ENCODE results near the gene CDK8.

CDK8 gene

GRCh38 chr13:26323127-26323526 is 69.2 kb downstream of the CDK8 start:
- no peaks in the 10 kb centered on the region for H3K36me3 ChIP-seq (ENCODE audit: insufficient read depth, low read depth, low read length)
- H3K27me3 ChIP-seq (ENCODE audit: insufficient read depth, low read length), result no peaks in the 10 kb centered on the region
- no peaks in the 10 kb centered on the region for H3K9me3 ChIP-seq (ENCODE audit: insufficient read depth, low read depth, low read length)
- 0 out of 2 replicates have a peak, but pooled peaks cover 2% of the 10 kb centered on the region for H3K4me1 ChIP-seq (ENCODE audit: insufficient read depth, low read length)
- H3K27ac ChIP-seq (ENCODE audit: low read length), result no peak overlapping the region
- no peak overlapping the region for H3K9ac ChIP-seq (ENCODE audit: low read depth, low read length)
- no peak overlapping the region for H3K4me3 ChIP-seq (ENCODE audit: low read length)

- Histone ChIP-seq H3K27me3 (ENCODE audit: insufficient read depth, low read length) (no peaks in the 10 kb centered on the region), H3K36me3 (ENCODE audit: insufficient read depth, low read depth, low read length) (no peaks in the 10 kb centered on the region), H3K27ac (ENCODE audit: low read length) (no peak overlapping the region), H3K4me1 (ENCODE audit: insufficient read depth, low read length) (0 out of 2 replicates have a peak, but pooled peaks cover 2% of the 10 kb centered on the region), H3K9ac (ENCODE audit: low read depth, low read length) (no peak overlapping the region), H3K4me3 (ENCODE audit: low read length) (no peak overlapping the region), H3K9me3 (ENCODE audit: insufficient read depth, low read depth, low read length) (no peaks in the 10 kb centered on the region)
Observed at GRCh38 chr13:26323764-26324163, 69.8 kb downstream of the CDK8 start.

DNA sequence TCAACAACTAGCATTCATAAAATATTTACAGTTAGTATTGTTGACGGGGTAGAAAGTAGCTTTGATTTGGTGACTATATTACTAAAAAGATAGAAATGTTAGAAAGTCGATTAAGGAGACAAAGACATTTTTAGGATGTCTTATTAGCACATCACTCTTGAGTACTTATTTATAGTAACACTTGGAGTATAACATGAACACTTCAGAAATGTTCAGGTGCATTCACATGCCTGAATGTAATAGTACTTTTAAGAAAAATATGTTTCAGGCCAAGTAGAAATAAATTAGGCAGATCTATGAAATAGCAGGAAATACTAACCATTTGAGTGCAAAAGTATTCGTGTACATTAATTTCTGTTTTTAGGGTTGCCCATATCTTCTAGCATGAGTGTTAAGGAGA is 70.4 kb downstream of the CDK8 start:
- Histone ChIP-seq H3K27ac (ENCODE audit: low read length) (no peak overlapping the region), H3K36me3 (ENCODE audit: insufficient read depth, low read depth, low read length) (no peaks in the 10 kb centered on the region), H3K9me3 (ENCODE audit: insufficient read depth, low read depth, low read length) (no peaks in the 10 kb centered on the region), H3K27me3 (ENCODE audit: insufficient read depth, low read length) (no peaks in the 10 kb centered on the region), H3K4me1 (ENCODE audit: insufficient read depth, low read length) (0 out of 2 replicates have a peak, but pooled peaks cover 2% of the 10 kb centered on the region), H3K4me3 (ENCODE audit: low read length) (no peak overlapping the region), H3K9ac (ENCODE audit: low read depth, low read length) (no peak overlapping the region)

DNA sequence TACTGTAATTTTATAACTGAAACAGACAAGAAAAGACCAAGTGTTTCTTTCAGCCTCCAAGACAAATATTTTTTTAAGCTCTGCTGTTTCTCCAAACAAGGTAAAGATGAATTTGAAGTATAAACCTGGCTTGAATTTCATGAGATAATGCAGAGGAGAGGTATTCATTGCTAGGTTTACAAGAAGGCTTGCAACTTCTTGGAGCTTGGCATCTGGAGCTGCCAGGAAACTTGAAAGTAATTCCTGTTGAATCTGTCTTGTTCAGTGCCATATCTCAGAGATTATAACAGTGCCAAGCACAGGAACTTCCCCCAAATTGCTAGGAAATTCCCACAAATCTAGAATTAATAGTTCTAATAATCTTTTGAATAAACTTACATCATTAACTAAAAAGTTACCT is 70.9 kb downstream of the CDK8 start:
- Histone ChIP-seq H3K27ac (ENCODE audit: low read length) (no peak overlapping the region), H3K27me3 (ENCODE audit: insufficient read depth, low read length) (no peaks in the 10 kb centered on the region), H3K36me3 (ENCODE audit: insufficient read depth, low read depth, low read length) (no peaks in the 10 kb centered on the region), H3K9me3 (ENCODE audit: insufficient read depth, low read depth, low read length) (no peaks in the 10 kb centered on the region), H3K9ac (ENCODE audit: low read depth, low read length) (no peak overlapping the region), H3K4me1 (ENCODE audit: insufficient read depth, low read length) (0 out of 2 replicates have a peak, but pooled peaks cover 2% of the 10 kb centered on the region), H3K4me3 (ENCODE audit: low read length) (no peak overlapping the region)

- Histone ChIP-seq H3K36me3 (ENCODE audit: insufficient read depth, low read depth, low read length) (no peaks in the 10 kb centered on the region), H3K4me3 (ENCODE audit: low read length) (no peak overlapping the region), H3K27me3 (ENCODE audit: insufficient read depth, low read length) (no peaks in the 10 kb centered on the region), H3K9ac (ENCODE audit: low read depth, low read length) (no peak overlapping the region), H3K27ac (ENCODE audit: low read length) (no peak overlapping the region), H3K9me3 (ENCODE audit: insufficient read depth, low read depth, low read length) (no peaks in the 10 kb centered on the region), H3K4me1 (ENCODE audit: insufficient read depth, low read length) (peaks cover 6% of the 10 kb centered on the region)
Observed at GRCh38 chr13:26325876-26326275, 71.9 kb downstream of the CDK8 start.

DNA sequence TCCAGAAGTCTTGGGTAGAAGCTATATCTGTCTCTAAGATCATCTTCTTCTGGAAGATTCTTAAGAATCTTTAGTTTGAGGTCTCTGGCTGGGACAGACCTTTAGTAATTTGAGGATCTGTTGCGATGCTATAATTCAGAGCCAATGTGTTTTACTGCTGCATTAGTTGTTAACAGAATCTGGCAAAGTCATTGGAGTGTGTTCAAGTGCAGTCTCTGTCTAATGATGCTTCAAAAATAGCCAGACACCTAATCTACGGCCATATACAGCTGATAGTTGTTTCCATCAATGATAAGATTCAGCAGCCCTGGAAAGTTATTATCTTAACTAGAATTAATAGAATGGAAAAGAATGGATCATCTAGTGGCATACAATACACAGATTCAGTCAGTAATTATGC is 72.6 kb downstream of the CDK8 start:
- Histone ChIP-seq H3K36me3 (ENCODE audit: insufficient read depth, low read depth, low read length) (no peaks in the 10 kb centered on the region), H3K27ac (ENCODE audit: low read length) (no peak overlapping the region), H3K9ac (ENCODE audit: low read depth, low read length) (no peak overlapping the region), H3K4me1 (ENCODE audit: insufficient read depth, low read length) (peaks cover 8% of the 10 kb centered on the region), H3K4me3 (ENCODE audit: low read length) (no peak overlapping the region), H3K27me3 (ENCODE audit: insufficient read depth, low read length) (no peaks in the 10 kb centered on the region), H3K9me3 (ENCODE audit: insufficient read depth, low read depth, low read length) (no peaks in the 10 kb centered on the region)

- no peak overlapping the region for H3K27ac ChIP-seq (ENCODE audit: low read length)
- H3K9me3 ChIP-seq (ENCODE audit: insufficient read depth, low read depth, low read length), result no peaks in the 10 kb centered on the region
- H3K27me3 ChIP-seq (ENCODE audit: insufficient read depth, low read length), result no peaks in the 10 kb centered on the region
- H3K9ac ChIP-seq (ENCODE audit: low read depth, low read length), result no peak overlapping the region
- peaks cover 8% of the 10 kb centered on the region for H3K4me1 ChIP-seq (ENCODE audit: insufficient read depth, low read length)
- no peaks in the 10 kb centered on the region for H3K36me3 ChIP-seq (ENCODE audit: insufficient read depth, low read depth, low read length)
- H3K4me3 ChIP-seq (ENCODE audit: low read length), result no peak overlapping the region
Observed at GRCh38 chr13:26327940-26328725, 74.2 kb downstream of the CDK8 start.

DNA sequence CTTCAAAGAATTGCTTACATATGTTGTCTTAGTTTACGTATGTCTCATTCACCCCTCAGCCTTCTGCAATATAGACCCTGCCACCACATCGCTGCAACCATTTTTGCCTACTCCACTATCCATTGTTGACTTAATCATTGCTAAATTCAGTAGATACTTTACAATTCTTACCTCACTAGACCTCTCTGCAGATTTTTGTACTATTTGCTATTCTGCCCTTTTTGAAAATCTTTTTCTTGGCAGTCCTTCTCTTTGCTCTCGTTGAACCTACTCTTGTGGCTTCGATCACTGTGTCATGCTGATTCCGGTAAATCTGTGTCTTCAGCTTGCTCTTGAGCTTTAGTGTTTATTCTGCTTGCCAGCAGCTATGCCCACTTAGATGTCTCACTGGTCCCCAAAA is 81.2 kb downstream of the CDK8 start:
- no peak overlapping the region for H3K27ac ChIP-seq (ENCODE audit: low read length)
- no peak overlapping the region for H3K9ac ChIP-seq (ENCODE audit: low read depth, low read length)
- H3K36me3 ChIP-seq (ENCODE audit: insufficient read depth, low read depth, low read length), result no peaks in the 10 kb centered on the region
- H3K4me1 ChIP-seq (ENCODE audit: insufficient read depth, low read length), result peaks cover 8% of the 10 kb centered on the region
- no peak overlapping the region for H3K4me3 ChIP-seq (ENCODE audit: low read length)
- H3K27me3 ChIP-seq (ENCODE audit: insufficient read depth, low read length), result no peaks in the 10 kb centered on the region
- no peaks in the 10 kb centered on the region for H3K9me3 ChIP-seq (ENCODE audit: insufficient read depth, low read depth, low read length)

GRCh38 chr13:26340807-26341206 is 86.9 kb downstream of the CDK8 start:
- Histone ChIP-seq H3K36me3 (ENCODE audit: insufficient read depth, low read depth, low read length) (peaks cover 5% of the 10 kb centered on the region; the same call in 1 of the 2 replicates), H3K9ac (ENCODE audit: low read depth, low read length) (no peak overlapping the region), H3K9me3 (ENCODE audit: insufficient read depth, low read depth, low read length) (no peaks in the 10 kb centered on the region), H3K27me3 (ENCODE audit: insufficient read depth, low read length) (no peaks in the 10 kb centered on the region), H3K4me1 (ENCODE audit: insufficient read depth, low read length) (no peaks in the 10 kb centered on the region), H3K4me3 (ENCODE audit: low read length) (no peak overlapping the region), H3K27ac (ENCODE audit: low read length) (no peak overlapping the region)

- H3K4me3 ChIP-seq (ENCODE audit: low read length), result no peak overlapping the region
- H3K36me3 ChIP-seq (ENCODE audit: insufficient read depth, low read depth, low read length), result peaks cover 5% of the 10 kb centered on the region; the same call in 1 of the 2 replicates
- no peak overlapping the region for H3K9ac ChIP-seq (ENCODE audit: low read depth, low read length)
- H3K27me3 ChIP-seq (ENCODE audit: insufficient read depth, low read length), result no peaks in the 10 kb centered on the region
- H3K9me3 ChIP-seq (ENCODE audit: insufficient read depth, low read depth, low read length), result no peaks in the 10 kb centered on the region
- H3K4me1 ChIP-seq (ENCODE audit: insufficient read depth, low read length), result no peaks in the 10 kb centered on the region
- no peak overlapping the region for H3K27ac ChIP-seq (ENCODE audit: low read length)
Observed at GRCh38 chr13:26342898-26343297, 89.0 kb downstream of the CDK8 start.

- H3K36me3 ChIP-seq (ENCODE audit: insufficient read depth, low read depth, low read length), result peaks cover 5% of the 10 kb centered on the region; the same call in 1 of the 2 replicates
- H3K27me3 ChIP-seq (ENCODE audit: insufficient read depth, low read length), result no peaks in the 10 kb centered on the region
- H3K9ac ChIP-seq (ENCODE audit: low read depth, low read length), result no peak overlapping the region
- H3K4me3 ChIP-seq (ENCODE audit: low read length), result no peak overlapping the region
- no peaks in the 10 kb centered on the region for H3K4me1 ChIP-seq (ENCODE audit: insufficient read depth, low read length)
- no peak overlapping the region for H3K27ac ChIP-seq (ENCODE audit: low read length)
- no peaks in the 10 kb centered on the region for H3K9me3 ChIP-seq (ENCODE audit: insufficient read depth, low read depth, low read length)
Observed at GRCh38 chr13:26343816-26344215, 89.9 kb downstream of the CDK8 start.

- H3K4me3 ChIP-seq (ENCODE audit: low read length), result no peak overlapping the region
- no peak overlapping the region for H3K9ac ChIP-seq (ENCODE audit: low read depth, low read length)
- H3K27ac ChIP-seq (ENCODE audit: low read length), result no peak overlapping the region
- no peaks in the 10 kb centered on the region for H3K27me3 ChIP-seq (ENCODE audit: insufficient read depth, low read length)
- H3K9me3 ChIP-seq (ENCODE audit: insufficient read depth, low read depth, low read length), result no peaks in the 10 kb centered on the region
- peaks cover 5% of the 10 kb centered on the region; the same call in 1 of the 2 replicates for H3K36me3 ChIP-seq (ENCODE audit: insufficient read depth, low read depth, low read length)
- H3K4me1 ChIP-seq (ENCODE audit: insufficient read depth, low read length), result no peaks in the 10 kb centered on the region
Observed at GRCh38 chr13:26344980-26345379, 91.1 kb downstream of the CDK8 start.

Data from iPS-20b (cell line).